Fibroblast of villous mesenchyme (primary cell): ENCODE data around the gene LRRC42. TPM values are rescaled to one million over a fixed set of nuclear protein-coding genes. Genes with fewer than 3 reads are reported as not detected.
A peak's percentile ranks its signal among the peaks of the same experiment; 100 is the strongest.

Experiments
- DNase-seq: peaks from one replicate; pipeline ENCODE4 v3.0.0-alpha.2; 2010; ENCODE audit warnings: low read depth
- H3K4me3 ChIP-seq: 2 replicates; pipeline ENCODE4 v1.5.1; 2011; ENCODE audit warnings: low read depth, mild to moderate bottlenecking, low read length
- total RNA-seq: library from RNA; depleted of rRNA; stranded (reverse); fragments of >200 nt; gene quantifications from 2 replicates; pipeline ENCODE4 v1.2.3, GENCODE V29; 2012
- TF ChIP-seq, protein P1 (sequence below): IDR thresholded peaks from 2 replicates; pipeline ENCODE4 v1.5.1; 2012; ENCODE audit warnings: low read depth, mild to moderate bottlenecking, low read length; ENCODE audit not compliant: insufficient read depth

Gene LRRC42
- total RNA-seq, 1 donor, result 47.1 TPM

DNA sequence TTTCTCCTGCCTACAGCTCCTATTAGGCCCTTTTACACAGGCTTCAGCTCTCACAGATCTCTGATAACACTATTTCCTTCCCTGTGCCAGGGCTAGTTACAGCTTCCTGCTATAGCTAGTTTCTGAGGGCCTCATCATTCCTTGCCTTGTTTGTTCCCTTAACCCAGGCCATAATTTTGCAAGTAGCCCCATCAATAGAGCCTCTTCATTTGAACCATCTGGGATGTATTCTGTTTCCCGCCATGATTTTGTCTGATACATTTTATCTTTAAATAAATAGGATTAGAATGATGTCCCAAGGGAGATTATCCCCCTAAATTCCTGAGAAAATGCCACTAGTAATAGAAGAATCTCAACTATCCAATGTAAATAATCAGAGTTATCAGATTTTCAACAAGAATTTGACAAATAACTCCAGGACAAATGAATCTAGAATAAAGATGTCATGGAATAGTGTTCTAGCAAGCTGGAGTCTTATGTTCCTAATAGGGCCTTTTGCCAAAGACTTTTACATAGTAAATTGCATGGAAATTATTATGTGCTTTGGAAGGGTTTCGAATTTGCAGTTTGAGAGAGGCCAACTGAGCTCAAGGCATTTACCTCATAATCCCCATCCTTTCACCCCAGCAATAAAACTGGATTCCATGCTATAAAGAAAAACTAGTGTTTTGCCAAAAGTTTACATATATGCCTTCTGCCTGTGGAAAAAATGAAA is 16.7 kb upstream of the LRRC42 start:
- no peak overlapping the region for H3K4me3 ChIP-seq
- TF ChIP-seq, protein P1, sequence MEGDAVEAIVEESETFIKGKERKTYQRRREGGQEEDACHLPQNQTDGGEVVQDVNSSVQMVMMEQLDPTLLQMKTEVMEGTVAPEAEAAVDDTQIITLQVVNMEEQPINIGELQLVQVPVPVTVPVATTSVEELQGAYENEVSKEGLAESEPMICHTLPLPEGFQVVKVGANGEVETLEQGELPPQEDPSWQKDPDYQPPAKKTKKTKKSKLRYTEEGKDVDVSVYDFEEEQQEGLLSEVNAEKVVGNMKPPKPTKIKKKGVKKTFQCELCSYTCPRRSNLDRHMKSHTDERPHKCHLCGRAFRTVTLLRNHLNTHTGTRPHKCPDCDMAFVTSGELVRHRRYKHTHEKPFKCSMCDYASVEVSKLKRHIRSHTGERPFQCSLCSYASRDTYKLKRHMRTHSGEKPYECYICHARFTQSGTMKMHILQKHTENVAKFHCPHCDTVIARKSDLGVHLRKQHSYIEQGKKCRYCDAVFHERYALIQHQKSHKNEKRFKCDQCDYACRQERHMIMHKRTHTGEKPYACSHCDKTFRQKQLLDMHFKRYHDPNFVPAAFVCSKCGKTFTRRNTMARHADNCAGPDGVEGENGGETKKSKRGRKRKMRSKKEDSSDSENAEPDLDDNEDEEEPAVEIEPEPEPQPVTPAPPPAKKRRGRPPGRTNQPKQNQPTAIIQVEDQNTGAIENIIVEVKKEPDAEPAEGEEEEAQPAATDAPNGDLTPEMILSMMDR, result no peak
- DNase-seq, result no peak

DNA sequence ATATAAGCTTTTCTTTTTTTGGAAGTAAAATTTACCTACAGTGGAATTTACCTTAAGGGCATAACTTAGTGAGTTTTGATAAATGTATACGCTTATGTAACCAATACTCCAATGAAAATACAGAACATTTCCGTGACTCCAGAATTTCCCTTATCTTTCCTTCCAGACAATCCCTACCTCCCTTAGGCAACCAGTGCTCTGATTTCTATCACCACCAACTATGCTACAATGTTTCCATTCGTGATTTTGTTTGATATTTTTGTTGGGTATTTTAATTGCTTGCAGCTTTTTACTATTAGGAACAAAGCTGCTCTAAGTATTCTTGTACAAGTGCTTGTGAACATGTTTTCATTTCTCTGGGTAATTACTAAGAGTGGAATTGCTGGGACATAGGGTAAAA is 15.2 kb upstream of the LRRC42 start:
- no peak for DNase-seq
- H3K4me3 ChIP-seq, result no peak overlapping the region
- TF ChIP-seq, protein P1, result no peak

DNA sequence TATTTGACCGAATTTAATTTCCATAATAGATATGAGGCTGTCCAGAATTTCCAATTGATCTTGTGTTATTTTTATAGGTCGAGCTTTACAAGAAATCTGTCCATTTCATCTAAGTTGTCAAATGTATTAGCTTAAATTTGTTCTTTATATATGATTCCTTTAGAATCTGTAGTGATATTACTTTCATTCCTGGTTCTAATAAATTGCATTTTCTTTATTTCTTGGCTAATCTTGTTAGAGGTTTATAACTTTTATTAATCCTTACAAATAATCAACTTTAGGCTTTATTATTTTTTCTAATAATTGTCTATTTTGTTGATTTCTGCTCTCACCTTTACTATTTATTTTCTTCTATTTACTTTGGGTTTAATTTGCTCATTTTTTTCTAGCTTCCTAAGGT is 14.6 kb upstream of the LRRC42 start:
- TF ChIP-seq, protein P1, result no peak

DNA sequence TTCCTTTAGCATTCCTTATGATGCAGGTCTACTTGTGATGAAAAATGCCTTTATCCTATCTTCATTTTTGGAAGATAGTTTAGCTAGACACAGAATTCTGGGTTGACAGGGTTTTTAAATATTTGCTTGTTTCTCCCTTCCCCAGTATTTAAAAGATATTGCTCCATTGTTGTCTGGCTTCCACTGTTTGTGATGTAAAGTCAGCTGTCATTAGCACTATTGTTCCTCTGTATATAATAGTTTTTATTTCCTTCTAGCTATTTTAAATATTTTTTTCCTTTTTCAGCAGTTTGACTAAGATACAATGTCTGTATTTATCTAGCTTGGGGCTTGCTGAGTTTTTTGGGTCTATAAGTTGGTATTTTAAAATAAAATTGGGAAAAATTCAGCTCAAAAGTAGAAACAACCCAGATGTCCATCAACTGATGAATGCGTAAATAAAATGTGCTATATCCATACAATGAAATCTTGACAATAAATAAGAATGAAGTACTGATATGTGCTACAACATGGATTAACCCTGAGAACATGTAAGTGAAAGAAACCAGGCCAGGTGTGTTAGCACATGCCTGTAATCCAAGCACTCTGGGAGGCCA is 11.9 kb upstream of the LRRC42 start:
- no peak overlapping the region for H3K4me3 ChIP-seq
- DNase-seq, result no peak
- TF ChIP-seq, protein P1, result no peak

More for the DNA sequence above, 14.6 kb upstream of the LRRC42 start:
- no peak for DNase-seq
- no peak overlapping the region for H3K4me3 ChIP-seq

DNA sequence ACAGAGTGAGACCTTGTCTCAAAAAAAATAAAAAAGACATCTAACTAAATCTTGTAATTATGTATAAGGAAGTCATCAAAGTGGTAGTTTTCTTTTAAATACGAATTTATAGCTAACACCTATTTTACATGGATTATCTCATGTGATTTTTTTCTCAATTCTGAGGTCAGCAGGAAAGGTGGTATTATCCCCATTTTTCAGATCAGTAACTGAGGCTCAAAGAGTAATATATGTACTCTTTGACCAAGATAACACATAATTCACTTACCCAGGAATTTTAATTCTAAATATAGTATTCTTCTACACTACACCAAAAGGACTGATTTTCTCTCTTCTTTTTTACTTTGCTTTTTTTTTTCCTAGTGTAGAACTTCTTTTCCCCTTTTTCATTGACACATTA is 9.7 kb upstream of the LRRC42 start:
- DNase-seq, result no peak
- H3K4me3 ChIP-seq, result no peak overlapping the region
- TF ChIP-seq, protein P1, result no peak

DNA sequence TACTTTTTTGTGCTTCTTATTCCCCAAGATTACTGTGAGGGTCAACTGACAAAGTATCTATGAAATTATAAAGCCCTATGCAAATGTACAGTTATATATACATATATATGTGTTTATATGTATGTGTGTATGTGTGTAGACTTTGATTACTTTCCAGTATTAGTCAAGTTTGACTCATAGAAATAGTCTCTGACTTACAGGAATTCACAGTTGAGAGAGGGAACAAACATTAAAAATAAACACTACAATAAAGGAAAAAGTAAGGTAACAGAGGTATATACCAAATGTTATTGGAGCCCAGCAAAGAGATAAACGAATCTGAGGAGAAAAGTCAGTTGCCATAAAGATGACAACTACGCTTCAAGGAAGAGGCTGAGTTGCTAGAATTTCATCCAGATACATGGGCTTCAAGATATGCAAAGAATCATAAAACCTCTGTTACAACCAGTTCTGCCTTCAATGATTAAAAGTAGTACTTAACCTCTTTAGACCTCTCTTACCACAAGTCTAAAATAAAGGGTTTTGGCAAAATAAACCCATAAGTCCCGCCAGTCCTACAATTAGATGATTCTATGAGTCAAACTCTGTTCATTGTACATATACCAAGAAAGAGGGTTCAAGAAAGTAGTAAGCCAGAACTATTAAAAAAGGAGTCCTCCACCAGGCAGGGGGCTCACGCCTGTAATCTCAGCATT is 7.9 kb upstream of the LRRC42 start:
- TF ChIP-seq, protein P1, result no peak
- peak; percentile 85 for DNase-seq
- H3K4me3 ChIP-seq, result no peak overlapping the region
